Neural progenitor cell (in vitro differentiated cells): ENCODE data around the gene LPIN1. TPM values are rescaled to one million over a fixed set of nuclear protein-coding genes. Genes with fewer than 3 reads are reported as not detected.
A peak's percentile ranks its signal among the peaks of the same experiment; 100 is the strongest.

Experiments used
- DNase-seq: peaks from one replicate; pipeline ENCODE4 v3.0.0-alpha.2; 2016; ENCODE audit warnings: low spot score
- H2AFZ ChIP-seq: fragments of 200-600 bp; sonication (generic); replicated peaks from 2 replicates; pipeline ENCODE4 v1.6.1; 2016; ENCODE audit warnings: antibody characterized with exemption
- H3F3A ChIP-seq: fragments of 200-600 bp; sonication (generic); 2 replicates; pipeline ENCODE4 v1.6.1; 2016; ENCODE audit warnings: antibody characterized with exemption, low read depth
- H3K27ac ChIP-seq: fragments of 200-600 bp; sonication (generic); 2 replicates; pipeline ENCODE4 v1.5.1; 2016; ENCODE audit warnings: mild to moderate bottlenecking
- H3K27me3 ChIP-seq: fragments of 200-600 bp; sonication (generic); 2 replicates; pipeline ENCODE4 v1.6.1; 2016; ENCODE audit warnings: mild to moderate bottlenecking, moderate library complexity
- H3K36me3 ChIP-seq: fragments of 200-600 bp; sonication (generic); 2 replicates; pipeline ENCODE4 v1.5.1; 2016
- H3K4me1 ChIP-seq: fragments of 200-600 bp; sonication (generic); 2 replicates; pipeline ENCODE4 v1.6.1; 2016; ENCODE audit warnings: mixed run types
- H3K4me2 ChIP-seq: fragments of 200-600 bp; sonication (generic); 2 replicates; pipeline ENCODE4 v1.6.1; 2016
- H3K4me3 ChIP-seq: fragments of 200-600 bp; sonication (generic); 2 replicates; pipeline ENCODE4 v1.5.1; 2016
- H3K79me2 ChIP-seq: fragments of 200-600 bp; sonication (generic); 2 replicates; pipeline ENCODE4 v1.6.1; 2016; ENCODE audit warnings: low read depth
- H3K9ac ChIP-seq: fragments of 200-600 bp; sonication (generic); 2 replicates; pipeline ENCODE4 v1.6.1; 2016
- H3K9me3 ChIP-seq: fragments of 200-600 bp; sonication (generic); 2 replicates; pipeline ENCODE4 v1.5.1; 2016; ENCODE audit warnings: low read depth
- H4K20me1 ChIP-seq: fragments of 200-600 bp; sonication (generic); 2 replicates; pipeline ENCODE4 v1.6.1; 2016; ENCODE audit warnings: low read depth
- H3K27ac Mint-ChIP-seq: 3 replicates; pipeline ENCODE4 v1.8.0; 2021; ENCODE audit warnings: mixed read lengths
- H3K27me3 Mint-ChIP-seq: 2 replicates; pipeline ENCODE4 v1.8.0; 2022; ENCODE audit warnings: low read depth, mild to moderate bottlenecking, inconsistent platforms, moderate library complexity, mixed read lengths; ENCODE audit not compliant: insufficient read depth
- H3K36me3 Mint-ChIP-seq: 3 replicates; pipeline ENCODE4 v1.8.0; 2021; ENCODE audit warnings: mixed read lengths
- H3K4me1 Mint-ChIP-seq: 3 replicates; pipeline ENCODE4 v1.8.0; 2021; ENCODE audit warnings: mixed read lengths
- H3K4me3 Mint-ChIP-seq: 3 replicates; pipeline ENCODE4 v1.8.0; 2021; ENCODE audit warnings: mild to moderate bottlenecking, moderate library complexity, mixed read lengths
- H3K9me3 Mint-ChIP-seq: 3 replicates; pipeline ENCODE4 v1.8.0; 2020; ENCODE audit warnings: mixed read lengths
- EZH2 ChIP-seq: fragments of 200-600 bp; sonication (generic); IDR thresholded peaks from 2 replicates; pipeline ENCODE4 v1.6.1; 2017; ENCODE audit warnings: antibody characterized with exemption, mild to moderate bottlenecking, moderate library complexity
- EZH2phosphoT487 ChIP-seq: fragments of 200-600 bp; sonication (generic); IDR thresholded peaks from 2 replicates; pipeline ENCODE4 v1.6.1; 2017; ENCODE audit warnings: antibody characterized with exemption
- total RNA-seq: library from RNA; depleted of rRNA; stranded (reverse); fragments of >200 nt; gene quantifications from 2 replicates; pipeline ENCODE4 v1.2.3, GENCODE V29; 2015; ENCODE audit warnings: low replicate concordance
- TF ChIP-seq, protein P1 (sequence below): fragments of 200-600 bp; sonication (generic); IDR thresholded peaks from 2 replicates; pipeline ENCODE4 v1.5.1; 2017; ENCODE audit warnings: antibody characterized with exemption, mild to moderate bottlenecking

The LPIN1 gene
- total RNA-seq, 1 donor from 2014 or later = 18.0 TPM

DNA sequence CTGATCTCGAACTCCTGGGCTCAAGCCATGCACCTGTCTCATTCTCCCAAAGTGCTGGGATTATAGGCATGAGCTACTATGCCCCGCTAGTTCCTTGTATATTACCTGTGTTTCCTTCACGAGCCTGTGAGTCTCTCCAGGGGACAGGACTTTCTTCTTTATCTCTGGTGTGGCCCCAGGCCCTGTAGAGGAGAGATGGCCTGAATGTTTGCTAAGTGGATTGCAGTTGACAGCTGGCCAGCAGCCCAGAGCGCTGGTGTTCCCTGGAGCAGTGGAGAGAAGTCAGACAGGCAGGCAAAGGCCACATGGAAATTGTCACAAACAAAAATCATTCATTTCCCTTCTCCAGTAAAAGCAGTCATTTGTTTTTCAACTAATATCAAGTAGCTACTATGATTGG is 17.9 kb downstream of the LPIN1 start:
- H3K4me1 ChIP-seq = no peaks in the 10 kb centered on the region
- Mint-ChIP-seq H3K27ac (no peak overlapping the region), H3K36me3 (peaks cover 66% of the 10 kb centered on the region), H3K9me3 (peaks cover 14% of the 10 kb centered on the region), H3K4me3 (peak overlapping the region; percentile 51), H3K4me1 (peaks cover 3% of the 10 kb centered on the region), H3K27me3 (peaks cover 2% of the 10 kb centered on the region)
- H3K79me2 ChIP-seq = no peaks in the 10 kb centered on the region
- TF ChIP-seq EZH2 (no peak), EZH2phosphoT487 (no peak)
- TF ChIP-seq, protein P1, sequence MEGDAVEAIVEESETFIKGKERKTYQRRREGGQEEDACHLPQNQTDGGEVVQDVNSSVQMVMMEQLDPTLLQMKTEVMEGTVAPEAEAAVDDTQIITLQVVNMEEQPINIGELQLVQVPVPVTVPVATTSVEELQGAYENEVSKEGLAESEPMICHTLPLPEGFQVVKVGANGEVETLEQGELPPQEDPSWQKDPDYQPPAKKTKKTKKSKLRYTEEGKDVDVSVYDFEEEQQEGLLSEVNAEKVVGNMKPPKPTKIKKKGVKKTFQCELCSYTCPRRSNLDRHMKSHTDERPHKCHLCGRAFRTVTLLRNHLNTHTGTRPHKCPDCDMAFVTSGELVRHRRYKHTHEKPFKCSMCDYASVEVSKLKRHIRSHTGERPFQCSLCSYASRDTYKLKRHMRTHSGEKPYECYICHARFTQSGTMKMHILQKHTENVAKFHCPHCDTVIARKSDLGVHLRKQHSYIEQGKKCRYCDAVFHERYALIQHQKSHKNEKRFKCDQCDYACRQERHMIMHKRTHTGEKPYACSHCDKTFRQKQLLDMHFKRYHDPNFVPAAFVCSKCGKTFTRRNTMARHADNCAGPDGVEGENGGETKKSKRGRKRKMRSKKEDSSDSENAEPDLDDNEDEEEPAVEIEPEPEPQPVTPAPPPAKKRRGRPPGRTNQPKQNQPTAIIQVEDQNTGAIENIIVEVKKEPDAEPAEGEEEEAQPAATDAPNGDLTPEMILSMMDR = no peak
- no peaks in the 10 kb centered on the region for H3K9me3 ChIP-seq
- no peak overlapping the region for H3K27ac ChIP-seq
- H3K4me3 ChIP-seq = no peak overlapping the region
- DNase-seq = no peak
- H3K9ac ChIP-seq = no peak overlapping the region
- no peak overlapping the region for H2AFZ ChIP-seq
- no peak overlapping the region for H3K4me2 ChIP-seq
- H3K36me3 ChIP-seq = no peaks in the 10 kb centered on the region
- H4K20me1 ChIP-seq = no peaks in the 10 kb centered on the region
- H3F3A ChIP-seq = no peaks in the 10 kb centered on the region
- H3K27me3 ChIP-seq = no peaks in the 10 kb centered on the region

DNA sequence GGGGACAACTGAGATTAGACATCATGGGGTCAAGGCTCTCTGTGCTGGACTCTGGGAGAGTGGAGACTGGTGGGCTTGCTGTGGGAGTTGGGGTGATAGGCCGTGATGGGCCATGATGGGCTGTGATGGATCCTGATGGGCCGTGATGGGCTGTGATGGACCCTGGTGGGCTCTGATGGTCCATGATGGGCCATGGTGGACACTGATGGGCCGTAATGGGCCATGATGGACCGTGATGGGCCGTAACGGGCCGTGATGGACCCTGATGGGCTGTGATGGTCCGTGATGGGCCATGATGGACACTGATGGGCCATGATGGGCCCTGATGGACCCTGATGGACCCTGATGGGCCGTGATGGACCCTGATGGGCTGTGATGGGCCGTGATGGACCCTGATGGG is 18.5 kb downstream of the LPIN1 start:
- H3K27me3 ChIP-seq = no peaks in the 10 kb centered on the region
- Mint-ChIP-seq H3K27me3 (peaks cover 2% of the 10 kb centered on the region), H3K36me3 (peaks cover 65% of the 10 kb centered on the region), H3K4me1 (peaks cover 3% of the 10 kb centered on the region), H3K27ac (no peak overlapping the region), H3K9me3 (peaks cover 14% of the 10 kb centered on the region), H3K4me3 (no peak overlapping the region)
- H3K4me3 ChIP-seq = no peak overlapping the region
- H3K79me2 ChIP-seq = no peaks in the 10 kb centered on the region
- H3K36me3 ChIP-seq = no peaks in the 10 kb centered on the region
- H3F3A ChIP-seq = no peaks in the 10 kb centered on the region
- no peaks in the 10 kb centered on the region for H4K20me1 ChIP-seq
- no peak overlapping the region for H3K4me2 ChIP-seq
- H2AFZ ChIP-seq = no peak overlapping the region
- no peak for DNase-seq
- TF ChIP-seq, protein P1 = no peak
- TF ChIP-seq EZH2 (no peak), EZH2phosphoT487 (no peak)
- H3K9me3 ChIP-seq = no peaks in the 10 kb centered on the region
- H3K4me1 ChIP-seq = no peaks in the 10 kb centered on the region
- H3K27ac ChIP-seq = no peak overlapping the region
- no peak overlapping the region for H3K9ac ChIP-seq

GRCh38 chr2:11765501-11765900 is 19.1 kb downstream of the LPIN1 start:
- Histone ChIP-seq H3K36me3 (no peaks in the 10 kb centered on the region), H3K79me2 (no peaks in the 10 kb centered on the region), H3K27ac (no peak overlapping the region), H2AFZ (no peak overlapping the region), H3K9me3 (no peaks in the 10 kb centered on the region), H3F3A (no peaks in the 10 kb centered on the region), H4K20me1 (no peaks in the 10 kb centered on the region), H3K4me2 (no peak overlapping the region), H3K4me3 (no peak overlapping the region), H3K27me3 (no peaks in the 10 kb centered on the region), H3K9ac (no peak overlapping the region), H3K4me1 (no peaks in the 10 kb centered on the region)
- H3K27ac Mint-ChIP-seq = no peak overlapping the region
- DNase-seq = no peak
- peaks cover 67% of the 10 kb centered on the region for H3K36me3 Mint-ChIP-seq
- no peak overlapping the region for H3K4me3 Mint-ChIP-seq
- TF ChIP-seq, protein P1 = no peak
- no peak for TF ChIP-seq EZH2phosphoT487
- no peak for TF ChIP-seq EZH2
- peaks cover 3% of the 10 kb centered on the region for H3K4me1 Mint-ChIP-seq
- peaks cover 11% of the 10 kb centered on the region for H3K9me3 Mint-ChIP-seq
- H3K27me3 Mint-ChIP-seq = peaks cover 2% of the 10 kb centered on the region
